ENCODE measurements around the gene INSR.
A peak's percentile ranks its signal among the peaks of the same experiment; 100 is the strongest.

INSR gene

GRCh38 chr19:7074705-7075282 lies 219.4 kb downstream of the INSR start:
- DNase-seq = no peak

GRCh38 chr19:7072541-7072940 lies 221.7 kb downstream of the INSR start:
- no peak for DNase-seq

- no peak for DNase-seq
Measured at GRCh38 chr19:7069904-7070226, 224.3 kb downstream of the INSR start.

DNA sequence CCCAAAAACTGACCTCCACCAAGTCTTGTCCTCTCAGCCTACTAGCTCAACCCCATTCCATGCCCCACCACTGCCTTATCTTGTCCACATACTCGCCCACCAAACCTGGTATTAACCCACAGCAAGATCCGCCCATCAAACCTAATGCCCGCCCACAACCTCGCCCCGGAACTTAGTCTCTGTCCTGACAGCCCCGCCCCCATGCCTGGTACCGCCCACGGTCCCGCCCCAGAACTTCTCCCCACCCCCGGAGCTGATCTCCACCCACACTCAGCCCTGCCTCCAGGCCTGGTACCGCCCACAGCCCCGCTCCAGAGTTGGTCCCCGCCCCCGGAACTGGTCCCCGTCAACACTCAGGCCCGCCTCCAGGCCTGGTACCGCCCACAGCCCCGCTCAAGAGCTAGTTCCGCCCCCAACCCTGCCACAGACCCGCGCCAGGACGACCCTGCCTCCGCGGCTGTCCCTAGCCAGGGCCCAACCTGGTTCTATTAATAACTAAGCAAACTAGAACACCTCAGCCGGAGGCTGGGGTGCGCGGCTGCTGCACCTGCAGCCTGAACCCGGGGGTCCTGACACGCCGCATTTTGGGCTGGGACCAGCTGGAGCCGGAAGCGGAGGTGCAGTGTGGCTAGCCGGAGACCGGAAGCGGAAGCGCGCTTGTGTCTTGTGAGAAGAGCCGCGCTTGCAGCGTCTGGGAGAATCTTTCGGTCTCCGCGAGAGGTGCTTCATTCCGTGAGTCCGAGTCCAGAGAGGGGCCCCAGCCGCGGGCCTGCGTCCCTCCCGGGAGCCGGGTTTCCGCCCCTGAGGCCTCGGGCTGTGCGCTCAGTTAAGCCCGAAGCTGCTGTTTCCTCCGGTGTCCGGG lies 224.9 kb downstream of the INSR start, which contains the start of gene ZNF557:
TSS of gene ZNF557 (plus strand) at position 662 of the 862 bp plus-strand sequence. CDS start 5,372 bp downstream, outside the sequence.
- peak; percentile 99 for DNase-seq

DNA sequence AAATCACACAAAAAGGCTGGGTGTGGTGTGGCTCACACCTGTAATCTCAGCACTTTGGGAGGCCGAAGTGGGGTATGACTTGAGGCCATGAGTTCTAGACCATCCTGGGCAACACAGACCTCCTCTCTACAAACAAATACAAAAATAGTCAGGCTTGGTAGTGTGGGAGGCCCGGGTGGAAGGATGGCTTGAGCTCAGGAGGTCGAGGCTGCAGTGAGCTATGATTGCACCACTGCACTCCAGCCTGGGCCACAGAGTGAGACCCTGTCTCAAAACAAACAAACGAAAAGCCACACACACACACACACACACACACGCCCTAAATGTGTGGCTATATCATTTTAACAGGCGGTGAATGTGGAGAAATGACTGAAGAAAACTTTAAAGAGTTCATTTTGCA lies 225.6 kb downstream of the INSR start:
- no peak for DNase-seq

- no peak for DNase-seq
Measured at GRCh38 chr19:7067716-7068115, 226.5 kb downstream of the INSR start.

GRCh38 chr19:7067122-7067521 lies 227.1 kb downstream of the INSR start:
- peak; percentile 36 for DNase-seq

- DNase-seq = no peak
Measured at GRCh38 chr19:7063764-7064418, 230.3 kb downstream of the INSR start.

DNA sequence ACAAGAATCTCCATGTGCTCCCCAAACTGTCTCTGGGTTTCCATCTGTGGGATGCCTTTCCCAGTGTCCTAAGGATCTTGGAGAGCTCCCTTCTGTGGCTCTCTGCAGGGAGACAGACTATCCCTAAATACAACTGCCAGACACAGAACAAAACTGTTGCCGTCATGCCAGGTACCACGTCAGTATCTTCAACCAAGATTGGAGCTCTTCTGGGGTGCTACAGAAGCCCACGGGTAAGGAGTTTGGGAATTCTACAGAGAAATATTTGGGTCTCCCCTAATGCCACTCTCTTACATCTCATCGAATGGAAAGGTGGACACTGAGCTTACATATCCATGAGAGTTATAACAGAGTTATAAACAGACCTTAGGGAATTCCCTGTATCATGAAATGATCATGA lies 230.9 kb downstream of the INSR start:
- DNase-seq = no peak

Data from stimulated activated CD8-positive, alpha-beta memory T cell treated with anti-CD3 and anti-CD28 coated beads, Interleukin-4, amount 100 ng/mL, for 48 hours (primary cell).